ENCODE measurements around the gene C2CD3.
"Not testable (repeated sequence)": the region's sequence is repeated elsewhere in the genome, so short reads cannot be mapped to it uniquely, and the experiment has no call there.

Gene C2CD3

DNA sequence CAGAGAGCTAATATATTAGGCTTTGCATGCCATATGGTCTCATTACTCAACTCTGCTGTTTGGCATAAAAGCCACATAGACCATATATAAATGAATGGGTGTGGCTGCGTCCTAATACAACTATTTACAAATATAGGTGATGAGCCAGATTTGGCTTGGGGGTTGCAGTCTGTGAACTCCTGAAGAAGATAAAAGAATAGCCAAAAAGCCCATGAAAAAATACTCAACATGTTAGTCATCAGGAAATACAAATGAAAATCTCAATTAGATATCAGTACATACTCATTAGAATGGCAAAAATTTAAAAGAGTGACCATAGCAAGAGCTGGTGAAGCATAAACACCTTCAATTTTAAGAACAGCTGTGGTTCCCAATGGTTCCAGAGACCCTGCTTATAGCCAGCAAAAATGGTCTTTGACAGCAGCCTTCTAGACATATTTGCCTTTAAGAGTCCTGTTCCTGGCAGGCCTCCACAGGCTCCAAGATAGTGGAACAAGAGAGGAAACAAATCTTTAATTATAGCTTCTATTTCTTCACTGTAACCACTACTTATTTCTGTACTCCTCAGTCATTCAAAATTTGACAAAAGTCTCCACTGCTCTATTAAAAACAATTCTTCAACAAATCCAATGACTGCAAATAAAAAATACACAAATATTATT lies 16.1 kb downstream of the C2CD3 start:
- DNase-seq, result no peak

DNA sequence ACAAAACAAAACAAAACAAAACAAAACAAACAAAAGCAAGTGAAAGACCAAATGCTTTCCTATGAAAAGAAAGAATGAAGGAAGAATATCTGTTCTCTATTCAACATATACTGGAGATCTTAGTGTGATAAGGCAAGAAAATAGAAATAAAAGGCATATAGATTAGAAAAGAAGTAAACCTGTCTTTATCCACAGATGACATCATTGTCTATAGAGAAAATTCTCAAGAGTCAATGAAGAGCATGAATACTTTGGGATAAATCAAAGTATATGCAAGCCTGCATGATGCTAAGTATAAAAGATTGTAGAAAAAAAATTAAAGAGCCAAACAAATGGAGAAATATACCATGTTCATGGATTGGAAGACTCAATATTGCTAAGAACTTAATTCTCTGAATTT lies 17.6 kb downstream of the C2CD3 start:
- DNase-seq, result no peak

DNA sequence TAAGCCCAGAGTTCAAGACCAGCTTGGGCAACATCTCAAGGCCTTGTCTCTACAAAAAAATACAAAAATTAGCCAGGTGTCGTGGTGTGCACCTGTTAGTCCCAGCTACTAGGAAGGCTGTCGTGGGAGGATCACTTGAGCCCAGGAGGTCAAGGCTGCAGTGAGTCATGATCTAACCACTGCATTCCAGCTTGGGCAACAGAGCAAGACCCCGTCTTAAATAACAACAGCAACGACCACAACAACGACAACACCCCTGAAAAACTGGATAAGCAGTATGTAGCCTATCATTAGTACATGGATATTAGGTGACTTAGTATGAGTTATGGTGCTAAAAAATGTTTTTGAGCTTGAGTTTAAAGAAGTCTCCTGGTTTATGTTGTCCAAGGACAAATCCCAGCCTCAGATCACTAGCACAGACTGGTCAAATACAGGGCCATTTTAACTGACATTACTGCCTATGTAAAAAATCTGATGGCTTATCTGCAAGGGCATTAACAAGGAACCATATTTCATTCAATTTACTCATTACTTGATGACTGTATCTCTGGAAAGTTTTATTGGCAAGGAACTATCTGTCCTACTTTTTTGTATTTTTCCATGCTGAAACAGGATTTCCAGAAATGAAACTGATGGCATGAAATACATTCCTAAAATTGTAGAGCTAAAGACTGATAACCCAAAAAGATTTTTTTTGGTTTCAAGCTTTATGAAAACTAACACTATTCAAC lies 23.4 kb downstream of the C2CD3 start:
- DNase-seq, result no peak

DNA sequence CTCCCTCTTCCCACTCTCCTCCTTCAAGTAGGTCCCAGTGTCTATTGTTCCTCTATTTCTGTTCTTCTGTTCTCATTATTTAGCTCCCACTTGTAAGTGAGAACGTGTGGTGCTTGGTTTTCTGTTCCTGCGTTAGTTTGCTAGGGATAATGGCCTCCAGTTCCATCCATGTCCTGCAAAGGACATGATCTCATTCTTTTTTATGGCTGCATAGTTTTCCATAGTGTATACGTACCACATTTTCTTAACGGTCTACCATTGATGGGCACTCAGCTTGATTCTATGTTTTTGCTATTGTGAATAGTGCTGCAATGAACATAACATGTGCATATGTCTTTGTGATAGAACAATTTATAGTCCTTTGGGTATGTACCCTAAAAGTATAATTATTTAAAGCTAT lies 26.2 kb downstream of the C2CD3 start:
- DNase-seq, result no peak

DNA sequence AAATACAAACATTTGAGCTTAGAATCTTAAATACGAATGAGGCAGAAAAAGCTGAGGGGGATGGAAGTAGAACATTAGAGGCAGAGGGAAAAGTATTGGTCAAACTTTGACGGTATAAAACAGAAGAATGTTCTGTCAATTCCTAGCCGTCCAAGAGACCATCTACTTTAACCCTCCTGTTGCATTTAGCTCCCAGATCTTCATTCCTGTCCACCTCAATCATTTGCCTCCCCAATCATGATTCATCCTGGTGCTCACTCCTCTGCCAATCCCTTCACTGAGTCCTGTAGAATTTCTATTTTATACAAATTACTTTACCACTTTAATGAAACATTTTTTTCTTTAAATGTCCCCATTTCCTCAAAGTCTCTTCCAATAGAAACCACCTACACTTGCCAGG lies 28.2 kb downstream of the C2CD3 start:
- DNase-seq, result no peak

DNA sequence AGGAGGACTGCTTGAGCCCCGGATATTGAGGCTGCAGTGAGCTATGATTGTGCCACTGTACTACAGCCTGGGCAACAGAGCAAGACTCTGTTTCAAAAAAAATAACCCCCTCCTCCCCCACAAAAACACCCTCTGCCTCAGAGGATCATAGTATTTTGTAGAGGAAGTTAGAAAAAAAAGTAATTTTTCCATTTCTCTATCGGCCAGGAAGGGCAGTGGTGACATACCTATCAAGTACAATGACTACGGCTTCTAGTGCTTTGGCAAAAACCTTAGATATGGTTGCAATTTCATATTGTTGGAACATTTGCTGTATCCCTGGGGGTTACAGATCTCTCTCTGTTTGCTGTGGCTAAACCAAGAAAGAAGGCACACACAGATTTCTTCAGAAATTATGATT lies 28.9 kb downstream of the C2CD3 start:
- DNase-seq, result no peak

DNA sequence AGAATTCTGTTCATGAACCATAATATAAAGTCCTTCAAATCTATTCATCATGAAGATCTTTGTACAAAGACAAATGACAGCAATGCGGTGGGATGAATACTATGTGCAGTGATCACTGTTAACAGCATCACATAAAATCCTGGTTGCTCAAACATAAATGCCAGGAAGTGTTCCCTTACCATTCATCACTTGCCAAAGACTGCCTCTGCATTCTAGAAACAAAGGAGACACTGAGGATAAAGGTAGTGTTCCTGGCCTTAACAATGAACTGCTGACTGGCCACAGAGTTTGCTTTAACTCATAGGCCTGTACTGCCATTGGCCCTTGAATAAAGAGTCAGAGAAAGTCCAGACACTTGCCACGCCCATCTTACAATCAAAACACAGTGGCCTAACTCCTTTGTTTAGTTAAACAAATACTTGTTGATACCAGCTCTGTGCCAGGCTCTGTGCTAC lies 29.5 kb downstream of the C2CD3 start:
- no peak for DNase-seq

DNA sequence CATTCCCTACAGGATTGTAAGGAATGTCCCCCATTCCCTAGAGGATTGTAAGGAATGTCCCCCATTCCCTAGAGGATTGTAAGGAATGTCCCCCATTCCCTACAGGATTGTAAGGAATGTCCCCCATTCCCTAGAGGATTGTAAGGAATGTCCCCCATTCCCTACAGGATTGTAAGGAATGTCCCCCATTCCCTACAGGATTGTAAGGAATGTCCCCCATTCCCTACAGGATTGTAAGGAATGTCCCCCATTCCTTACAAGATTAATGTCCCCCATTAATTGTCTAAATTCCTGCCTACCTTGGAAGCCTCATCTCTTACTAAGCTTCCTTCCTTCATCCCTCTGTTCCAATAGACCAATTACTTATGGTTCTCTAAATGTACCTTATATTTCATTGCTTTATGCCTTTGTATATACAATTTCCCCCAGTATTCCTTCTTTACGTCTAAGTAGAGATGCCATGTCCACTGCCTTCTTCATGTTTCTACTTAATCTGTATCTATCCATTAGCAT lies 30.8 kb downstream of the C2CD3 start:
- DNase-seq, result not testable (repeated sequence)

DNA sequence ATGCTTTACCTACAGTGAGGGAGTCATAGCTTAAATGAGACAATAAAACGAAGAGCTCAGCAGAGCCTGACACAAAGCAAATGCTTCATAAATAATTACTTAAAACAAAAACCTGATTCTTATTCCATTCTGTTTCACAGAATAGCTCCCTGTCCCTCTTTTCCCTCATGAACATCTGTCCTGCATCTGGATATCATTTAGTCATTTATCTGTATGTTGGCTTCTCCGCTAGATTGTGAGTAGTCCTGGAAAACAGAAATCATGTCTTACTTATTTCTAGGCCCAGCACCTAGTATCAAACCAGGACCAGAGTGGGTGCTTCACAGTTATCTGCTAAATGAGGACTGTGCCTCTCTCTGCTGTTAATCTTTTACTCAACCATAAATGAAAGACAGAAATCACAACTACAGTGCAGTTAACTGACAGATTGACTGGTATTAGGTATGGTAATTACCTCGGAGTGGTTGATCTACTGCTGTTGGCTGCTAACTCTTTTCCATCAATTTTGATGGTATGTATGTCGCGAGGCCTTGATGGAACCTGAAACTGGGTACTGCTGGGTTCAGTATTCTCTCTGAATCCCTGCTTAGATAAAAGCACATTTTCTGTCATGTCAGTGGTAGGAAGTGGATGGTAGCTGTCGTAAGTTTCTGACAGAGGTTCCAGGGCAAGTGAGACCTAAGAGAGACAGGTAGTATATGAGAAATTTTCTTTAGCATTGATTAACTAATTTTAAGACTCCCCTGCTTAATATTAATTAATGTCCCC lies 31.5 kb downstream of the C2CD3 start:
- DNase-seq, result no peak

DNA sequence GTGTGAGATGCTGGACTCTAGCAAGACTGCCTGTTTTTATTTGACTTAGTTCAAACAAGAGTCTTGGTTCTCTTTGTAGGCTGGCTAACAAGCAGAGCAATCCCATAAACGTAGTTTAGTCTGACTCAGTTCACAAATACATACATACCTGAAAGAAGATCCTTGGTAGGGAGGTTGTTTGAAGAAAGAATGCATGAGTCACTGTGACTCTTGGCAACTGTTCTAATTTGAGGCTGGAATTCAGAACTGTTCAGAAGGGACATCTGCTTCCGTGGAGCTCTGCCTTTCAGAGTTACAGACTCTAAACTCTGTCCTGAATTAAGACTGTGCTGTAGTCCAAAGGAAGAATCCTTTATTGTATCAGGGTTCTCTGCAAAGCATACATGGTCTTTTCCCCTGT lies 32.2 kb downstream of the C2CD3 start:
- no peak for DNase-seq

DNA sequence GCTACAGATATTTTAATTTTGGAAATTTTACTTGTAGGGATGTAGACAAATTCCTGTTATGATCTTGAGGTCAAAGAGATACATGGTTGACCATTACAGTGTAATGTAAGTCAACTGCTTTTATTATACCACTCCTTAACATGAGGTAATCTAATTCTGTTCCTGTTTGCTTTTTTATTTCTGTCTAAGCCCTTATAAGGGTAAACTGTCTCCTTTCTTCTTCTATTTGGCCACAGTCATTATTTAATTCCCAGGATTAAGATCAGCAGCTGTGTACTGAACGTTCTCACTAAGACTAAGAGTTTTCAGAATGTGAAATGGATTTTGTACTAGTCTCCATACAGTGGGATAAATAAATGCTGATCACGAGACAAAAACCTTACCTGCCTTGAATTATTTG lies 32.8 kb downstream of the C2CD3 start:
- no peak for DNase-seq

DNA sequence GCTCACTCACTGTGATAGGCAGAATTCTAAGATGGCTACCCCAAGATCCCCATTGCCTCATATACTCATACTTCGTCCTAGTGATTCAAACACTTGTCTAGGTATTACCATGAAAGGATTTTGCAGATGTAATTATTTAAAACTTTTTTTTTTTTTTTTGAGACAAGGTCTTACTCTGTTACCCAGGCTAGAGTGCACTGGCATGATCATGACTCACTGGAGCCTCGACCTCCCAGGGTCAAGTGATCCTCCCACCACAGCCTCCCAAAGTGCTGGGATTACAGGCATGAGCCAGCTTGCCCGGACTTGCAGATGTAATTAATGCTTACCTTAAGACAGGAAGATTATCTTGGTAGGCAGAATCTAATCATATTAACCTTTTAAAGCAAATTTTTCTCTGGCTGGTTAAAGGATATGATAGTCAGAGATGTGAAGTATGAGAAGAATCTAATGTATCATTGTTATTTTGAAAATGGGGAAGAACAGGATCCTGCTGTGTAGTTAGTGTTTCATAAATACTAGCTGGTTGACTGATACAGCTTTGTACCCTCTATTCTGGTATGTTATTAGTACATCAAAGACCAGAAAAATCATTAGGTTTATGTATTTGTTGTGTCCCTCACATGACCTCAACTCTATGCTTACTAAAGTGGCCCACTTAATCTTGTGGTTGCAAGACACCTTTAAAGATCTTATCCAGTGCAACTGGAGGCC lies 35.5 kb downstream of the C2CD3 start:
- no peak for DNase-seq

DNA sequence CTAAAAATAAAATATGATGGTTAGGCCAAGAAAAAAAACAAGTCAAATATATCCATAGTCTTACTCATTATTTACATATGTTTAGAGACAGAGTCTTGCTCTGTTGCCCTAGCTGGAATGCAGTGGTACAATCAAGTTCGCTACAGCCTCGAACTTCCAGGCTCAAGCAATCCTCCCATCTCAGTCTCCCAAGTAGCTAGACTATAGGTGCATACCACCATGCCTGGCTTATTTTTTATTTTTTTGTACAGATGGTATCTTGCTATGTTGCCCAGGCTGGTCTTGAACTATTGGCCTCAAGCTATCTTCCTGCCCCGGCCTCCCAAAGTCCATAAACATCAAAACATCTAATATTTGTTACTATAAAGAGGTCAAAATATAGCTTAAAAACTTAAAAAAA lies 36.1 kb downstream of the C2CD3 start:
- no peak for DNase-seq

DNA sequence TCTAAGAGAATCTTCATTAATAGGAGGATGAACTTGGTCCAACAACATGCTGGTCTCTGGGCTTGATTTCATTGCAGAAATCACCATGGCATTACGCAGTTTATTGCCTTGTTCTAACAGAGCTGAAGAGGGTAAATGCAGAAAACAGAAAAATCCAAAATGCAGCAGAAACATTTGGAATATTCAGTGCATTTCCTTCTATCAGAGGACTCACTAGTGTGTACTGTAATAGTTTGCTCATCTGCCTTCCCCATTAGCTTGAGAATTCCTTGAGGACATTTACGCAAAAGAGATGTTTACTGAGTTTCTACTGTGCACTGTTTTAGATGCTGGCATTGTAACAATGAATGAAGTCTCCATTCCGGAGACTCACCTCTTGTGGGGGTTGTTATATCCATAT lies 37.4 kb downstream of the C2CD3 start:
- no peak for DNase-seq

DNA sequence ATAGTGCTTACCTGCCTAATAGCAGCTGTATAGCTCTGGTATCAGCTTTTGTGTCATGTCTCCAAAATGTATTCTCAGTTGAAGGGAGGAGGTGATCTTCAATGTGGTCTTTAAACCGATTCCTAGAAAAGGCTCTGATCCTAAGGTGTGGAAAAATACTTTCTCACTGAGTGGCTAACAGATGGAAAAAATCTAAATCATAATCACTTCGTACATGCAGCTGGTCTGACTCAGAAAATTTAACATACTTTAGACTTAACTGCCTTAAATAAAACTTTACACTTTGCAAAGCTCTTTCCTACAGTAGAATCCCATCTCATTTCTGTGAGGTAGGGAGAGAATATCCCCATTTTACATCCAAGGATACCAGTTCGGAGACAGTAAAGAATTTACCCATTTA lies 38.0 kb downstream of the C2CD3 start:
- DNase-seq, result no peak

DNA sequence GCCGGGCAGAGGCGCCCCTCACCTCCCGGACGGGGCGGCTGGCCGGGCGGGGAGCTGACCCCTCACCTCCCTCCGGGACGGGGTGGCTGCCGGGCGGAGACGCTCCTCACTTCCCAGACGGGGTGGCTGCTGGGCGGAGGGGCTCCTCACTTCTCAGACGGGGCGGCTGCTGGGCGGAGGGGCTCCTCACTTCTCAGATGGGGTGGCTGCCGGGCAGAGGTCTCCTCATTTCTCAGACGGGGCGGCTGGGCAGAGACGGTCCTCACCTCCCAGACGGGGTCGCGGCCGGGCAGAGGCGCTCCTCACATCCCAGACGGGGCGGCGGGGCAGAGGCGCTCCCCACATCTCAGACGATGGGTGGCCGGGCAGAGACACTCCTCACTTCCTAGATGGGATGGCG lies 41.7 kb downstream of the C2CD3 start:
- not testable (repeated sequence) for DNase-seq

DNA sequence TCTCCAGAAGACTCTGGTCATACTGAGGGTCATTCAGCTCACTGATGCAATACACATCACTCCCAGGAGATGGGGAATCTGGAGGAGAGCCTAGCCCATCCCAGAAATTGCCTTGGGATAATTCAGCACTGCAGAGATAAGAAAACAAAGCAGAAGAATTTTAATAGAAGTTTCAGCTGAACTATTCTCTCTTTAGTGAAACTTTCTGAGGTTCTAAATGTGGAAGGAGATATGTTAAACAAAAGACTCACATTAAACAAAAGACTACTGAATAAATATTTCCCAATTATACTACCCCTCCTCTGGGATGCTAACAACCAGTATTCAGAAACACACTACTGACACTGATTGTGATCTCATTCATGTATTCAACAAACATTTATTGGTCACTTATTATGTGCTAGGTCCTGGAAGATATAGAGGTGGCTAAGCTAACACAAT lies 47.8 kb downstream of the C2CD3 start:
- no peak for DNase-seq

DNA sequence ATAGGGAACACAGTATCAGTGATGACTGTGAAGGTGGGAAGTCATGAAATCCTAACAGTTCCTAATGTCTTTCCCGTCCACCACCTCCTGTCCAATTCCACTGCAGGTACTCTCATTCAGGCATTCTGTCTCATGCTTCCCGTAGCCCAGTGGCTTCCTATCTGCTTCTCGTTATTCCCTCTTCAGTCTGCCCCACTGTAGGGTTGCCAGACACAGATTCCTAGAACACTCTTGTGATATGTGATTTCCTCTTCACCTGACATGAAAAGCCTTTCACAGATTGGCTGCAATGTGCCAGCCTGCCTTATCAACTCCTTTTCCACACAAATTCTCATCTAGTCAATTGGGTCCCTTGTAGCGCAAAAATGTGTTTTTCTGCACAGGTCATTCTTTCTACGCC lies 49.0 kb downstream of the C2CD3 start:
- DNase-seq, result no peak

DNA sequence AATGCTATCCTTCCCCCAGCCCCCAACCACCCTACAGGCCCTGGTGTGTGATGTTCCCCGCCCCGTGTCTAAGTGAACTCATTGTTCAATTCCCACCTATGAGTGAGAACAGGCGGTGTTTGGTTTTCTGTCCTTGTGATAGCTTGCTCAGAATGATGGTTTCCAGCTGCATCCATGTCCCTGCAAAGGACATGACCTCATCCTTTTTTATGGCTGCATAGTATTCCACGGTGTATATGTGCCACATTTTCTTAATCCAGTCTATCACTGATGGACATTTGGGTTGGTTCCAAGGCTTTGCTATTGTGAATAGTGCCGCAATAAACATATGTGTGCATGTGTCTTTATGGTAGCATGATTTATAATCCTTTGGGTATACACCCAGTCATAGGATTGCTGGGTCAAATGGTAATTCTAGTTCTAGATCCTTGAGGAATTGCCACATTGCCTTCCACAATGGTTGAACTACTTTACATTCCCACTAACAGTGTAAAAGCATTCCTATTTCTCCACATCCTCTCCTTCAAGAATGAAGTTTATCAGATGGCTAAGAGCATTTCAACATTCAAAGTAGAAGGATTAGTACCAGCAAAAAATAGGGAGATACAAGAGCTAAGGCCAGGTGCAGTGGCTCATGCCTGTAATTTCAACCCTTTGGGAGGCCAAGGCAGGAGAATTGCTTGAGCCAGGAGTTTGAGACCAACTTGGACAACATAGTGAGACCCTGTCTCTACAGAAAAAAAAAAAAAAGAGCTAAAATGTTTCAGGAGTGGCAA lies 50.4 kb downstream of the C2CD3 start:
- not testable (repeated sequence) for DNase-seq

DNA sequence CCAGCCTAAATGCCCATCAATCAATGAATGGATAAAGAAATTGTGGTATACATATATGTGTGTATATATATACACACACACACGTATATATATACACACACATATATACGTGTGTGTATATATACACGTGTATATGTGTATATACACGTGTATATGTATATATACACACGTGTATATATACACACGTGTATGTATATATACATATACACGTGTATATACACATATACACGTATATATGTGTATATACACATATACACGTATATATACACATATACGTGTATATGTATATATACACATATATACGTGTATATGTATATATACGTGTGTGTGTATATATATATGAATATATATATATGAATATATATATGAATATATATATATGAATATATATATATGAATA lies 54.1 kb downstream of the C2CD3 start:
- no peak for DNase-seq

DNA sequence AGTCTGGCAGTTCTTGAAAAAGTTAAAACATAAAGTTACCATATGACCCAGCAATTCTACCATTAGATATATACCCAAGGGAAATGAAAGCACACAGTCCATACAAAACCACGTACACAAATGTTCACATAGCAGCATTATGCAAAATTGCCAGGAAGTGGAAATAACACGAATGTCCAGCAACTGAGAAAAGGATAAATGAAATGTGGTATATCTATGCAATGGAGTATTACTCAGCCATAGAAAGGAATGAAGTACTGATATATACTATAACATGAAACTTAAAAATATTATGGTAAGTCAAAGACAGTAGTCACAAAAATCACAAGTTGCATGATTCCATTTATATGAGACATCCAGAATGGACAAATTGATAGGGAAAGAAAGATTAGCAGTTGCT lies 57.9 kb downstream of the C2CD3 start:
- no peak for DNase-seq

DNA sequence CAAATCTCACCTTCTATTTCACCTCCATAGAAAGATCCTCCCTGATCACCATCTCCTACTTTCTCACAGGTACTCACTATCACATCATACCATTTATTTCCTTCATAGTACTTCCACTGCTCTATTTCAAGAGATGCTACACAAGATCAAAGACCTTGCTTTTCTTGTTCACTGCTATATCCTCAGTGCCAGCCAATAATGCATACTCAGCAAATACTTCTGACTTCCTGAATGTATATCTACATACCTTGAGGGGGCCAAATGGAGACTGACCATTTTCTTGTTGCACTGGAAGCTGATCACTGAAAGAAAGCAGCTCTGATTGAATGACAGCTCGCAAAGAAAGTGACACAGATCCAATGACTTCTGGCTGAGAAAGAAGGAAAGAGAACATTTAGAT lies 64.7 kb downstream of the C2CD3 start:
- no peak for DNase-seq
